Upper lobe of left lung (tissue), 6 donors: Measurements from ENCODE around the gene OTUD5. TPM values are rescaled to one million over a fixed set of nuclear protein-coding genes. Genes with fewer than 3 reads are reported as not detected.

Experiments used
- ATAC-seq, 2 donors: fragments of 200-7000 bp; cut with Tn5 transposase; one replicate each; pipeline ENCODE4 v1.9.1; 2022; ENCODE audit warnings: mild to moderate bottlenecking in 2 of 2, moderate library complexity in 2 of 2; ENCODE audit not compliant: low FRiP score in 2 of 2
- DNase-seq, 2 donors: peaks; one replicate each; pipeline ENCODE4 v3.0.0-alpha.2; 2019 to 2020
- H3K27ac ChIP-seq, 4 donors: fragments of 200-600 bp; sonication (generic); one replicate each; pipeline ENCODE4 v1.5.1; 2016 to 2019
- H3K27me3 ChIP-seq, 4 donors: fragments of 200-600 bp; sonication (generic); one replicate each; pipeline ENCODE4 v1.5.1; 2017 to 2019
- H3K36me3 ChIP-seq, 4 donors: fragments of 200-600 bp; sonication (generic); one replicate each; pipeline ENCODE4 v1.5.1; 2016 to 2019
- H3K4me1 ChIP-seq, 4 donors: fragments of 200-600 bp; sonication (generic); one replicate each; pipeline ENCODE4 v1.5.1; 2018 to 2019
- H3K4me3 ChIP-seq, 4 donors: fragments of 200-600 bp; sonication (generic); one replicate each; pipeline ENCODE4 v1.5.1; 2017 to 2019; ENCODE audit warnings: mild to moderate bottlenecking in 2 of 4, moderate library complexity in 1 of 4
- H3K9me3 ChIP-seq, 4 donors: fragments of 200-600 bp; sonication (generic); one replicate each; pipeline ENCODE4 v1.5.1; 2018 to 2019
- EP300 ChIP-seq, 4 donors: sonication (generic); formaldehyde crosslinking; IDR thresholded peaks; one replicate each; pipeline ENCODE4 v1.5.1; 2017; ENCODE audit warnings: antibody characterized with exemption in 4 of 4, control low read depth in 2 of 4
- POLR2A ChIP-seq, 4 donors: fragments of 450-650 bp; IDR thresholded peaks; one replicate each; pipeline ENCODE4 v1.5.1; 2016 to 2017; ENCODE audit warnings: antibody characterized with exemption in 4 of 4, mild to moderate bottlenecking in 2 of 4
- POLR2AphosphoS5 ChIP-seq, 2 donors: sonication (generic); formaldehyde crosslinking; IDR thresholded peaks; one replicate each; pipeline ENCODE4 v1.5.1; 2017; ENCODE audit warnings: antibody characterized with exemption in 2 of 2
- WGBS, 2 donors: methylation state at CpG; one replicate each; pipeline ENCODE4 v1.1.5; 2017 to 2018; 5-methylcytosine and 5-hydroxymethylcytosine counted together
- total RNA-seq, 6 donors: library from RNA; depleted of rRNA in 4 of 6; stranded (reverse); fragments of >200 nt in 4 of 6; gene quantifications; one replicate each; pipeline versions ENCODE4 v1.1.0 to v1.2.1, GENCODE V29; 2016 to 2021
- TF ChIP-seq, protein P1 (sequence below), 6 experiments: fragments of 450-650 bp in 4 of 6; fragments of 200-600 bp in 2 of 6; sonication (generic) in 2 of 6; IDR thresholded peaks; one replicate each; pipeline ENCODE4 v1.5.1; 2016 to 2019; ENCODE audit warnings: antibody characterized with exemption in 6 of 6
- donor health status: DM: no; HTN: no; CAD: no; lungs with moderate emphysema.
- donor health status: DM: no; HTN: yes; CAD: no; lungs with severe emphysema.

OTUD5 gene
- total RNA-seq, 6 donors from 2014 or later, result 40.1 to 101 (median 49.6) TPM

GRCh38 chrX:48924270-48924669 lies 33.1 kb downstream of the OTUD5 start:
- H3K4me1 ChIP-seq, result peaks cover 0 to 12% (median 0%) of the 10 kb centered on the region in 4 donors

GRCh38 chrX:48923771-48924170 lies 33.6 kb downstream of the OTUD5 start:
- no peak for DNase-seq
- H3K27me3 ChIP-seq, result peaks cover 0 to 2% (median 0%) of the 10 kb centered on the region in 4 donors

More at GRCh38 chrX:48924270-48924669, 33.1 kb downstream of the OTUD5 start:
- no peak overlapping the region for H3K4me3 ChIP-seq
- ATAC-seq (no peak), DNase-seq (no peak)
- no peaks in the 10 kb centered on the region for H3K9me3 ChIP-seq
- H3K36me3 ChIP-seq, result peaks cover 0 to 50% (median 20%) of the 10 kb centered on the region in 4 donors
- H3K27ac ChIP-seq, result no peak overlapping the region
- 89 to 90% methylated on average over 4 to 5 of the region's 5 CpGs for WGBS, 2 donors
- no peak for TF ChIP-seq POLR2A (IDR thresholded peaks at IDR 0.05)
- TF ChIP-seq, protein P1, sequence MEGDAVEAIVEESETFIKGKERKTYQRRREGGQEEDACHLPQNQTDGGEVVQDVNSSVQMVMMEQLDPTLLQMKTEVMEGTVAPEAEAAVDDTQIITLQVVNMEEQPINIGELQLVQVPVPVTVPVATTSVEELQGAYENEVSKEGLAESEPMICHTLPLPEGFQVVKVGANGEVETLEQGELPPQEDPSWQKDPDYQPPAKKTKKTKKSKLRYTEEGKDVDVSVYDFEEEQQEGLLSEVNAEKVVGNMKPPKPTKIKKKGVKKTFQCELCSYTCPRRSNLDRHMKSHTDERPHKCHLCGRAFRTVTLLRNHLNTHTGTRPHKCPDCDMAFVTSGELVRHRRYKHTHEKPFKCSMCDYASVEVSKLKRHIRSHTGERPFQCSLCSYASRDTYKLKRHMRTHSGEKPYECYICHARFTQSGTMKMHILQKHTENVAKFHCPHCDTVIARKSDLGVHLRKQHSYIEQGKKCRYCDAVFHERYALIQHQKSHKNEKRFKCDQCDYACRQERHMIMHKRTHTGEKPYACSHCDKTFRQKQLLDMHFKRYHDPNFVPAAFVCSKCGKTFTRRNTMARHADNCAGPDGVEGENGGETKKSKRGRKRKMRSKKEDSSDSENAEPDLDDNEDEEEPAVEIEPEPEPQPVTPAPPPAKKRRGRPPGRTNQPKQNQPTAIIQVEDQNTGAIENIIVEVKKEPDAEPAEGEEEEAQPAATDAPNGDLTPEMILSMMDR (IDR thresholded peaks at IDR 0.05), result no peak
- no peak for TF ChIP-seq EP300 (IDR thresholded peaks at IDR 0.05)
- TF ChIP-seq POLR2AphosphoS5 (IDR thresholded peaks at IDR 0.05), result no peak
- H3K27me3 ChIP-seq, result no peaks in the 10 kb centered on the region

GRCh38 chrX:48920718-48921104 lies 36.7 kb downstream of the OTUD5 start:
- Histone ChIP-seq H3K27ac (peak overlapping the region in 3 of 4 donors; percentile 24 to 61 (median 39)), H3K27me3 (peaks cover 0 to 6% (median 0%) of the 10 kb centered on the region in 4 donors), H3K4me1 (peaks cover 3 to 24% (median 4%) of the 10 kb centered on the region in 4 donors), H3K36me3 (peaks cover 0 to 34% (median 20%) of the 10 kb centered on the region in 4 donors), H3K4me3 (no peak overlapping the region), H3K9me3 (no peaks in the 10 kb centered on the region)
- ATAC-seq (no peak), DNase-seq (no peak)
- TF ChIP-seq POLR2A (IDR thresholded peaks at IDR 0.05) (no peak), POLR2AphosphoS5 (IDR thresholded peaks at IDR 0.05) (no peak), EP300 (IDR thresholded peaks at IDR 0.05) (no peak)
- TF ChIP-seq, protein P1 (IDR thresholded peaks at IDR 0.05), result no peak
- 77 to 89% methylated on average over 1 to 4 of the region's 4 CpGs for WGBS, 2 donors

More at GRCh38 chrX:48923771-48924170, 33.6 kb downstream of the OTUD5 start:
- no peak overlapping the region for H3K27ac ChIP-seq
- no peaks in the 10 kb centered on the region for H3K9me3 ChIP-seq
- no peak for TF ChIP-seq EP300 (IDR thresholded peaks at IDR 0.05)
- TF ChIP-seq POLR2A (IDR thresholded peaks at IDR 0.05), result no peak
- no peak for TF ChIP-seq POLR2AphosphoS5 (IDR thresholded peaks at IDR 0.05)
- TF ChIP-seq, protein P1 (IDR thresholded peaks at IDR 0.05), result no peak
- H3K4me1 ChIP-seq, result peaks cover 0 to 13% (median 0%) of the 10 kb centered on the region in 4 donors
- ATAC-seq, result no peak
- H3K36me3 ChIP-seq, result peaks cover 0 to 49% (median 20%) of the 10 kb centered on the region in 4 donors
- WGBS, 2 donors, result 90% methylated on average over 13 of the region's 13 CpGs; no CpG with 5 or more reads in 1 of the 2 donors
- no peak overlapping the region for H3K4me3 ChIP-seq

GRCh38 chrX:48919947-48920717 lies 37.3 kb downstream of the OTUD5 start:
- no peak for TF ChIP-seq POLR2AphosphoS5 (IDR thresholded peaks at IDR 0.05)
- TF ChIP-seq, protein P1 (IDR thresholded peaks at IDR 0.05), result no peak
- TF ChIP-seq POLR2A (IDR thresholded peaks at IDR 0.05), result no peak
- peak in 1 of 4 donors; percentile 12 for TF ChIP-seq EP300 (IDR thresholded peaks at IDR 0.05)
- Histone ChIP-seq H3K4me1 (peaks cover 3 to 24% (median 4%) of the 10 kb centered on the region in 4 donors), H3K4me3 (peak overlapping the region in 2 of 4 donors; percentile 71 to 75), H3K27me3 (peaks cover 0 to 6% (median 0%) of the 10 kb centered on the region in 4 donors), H3K36me3 (peaks cover 0 to 32% (median 17%) of the 10 kb centered on the region in 4 donors), H3K27ac (peak overlapping the region; percentile 80 to 88 (median 85)), H3K9me3 (no peaks in the 10 kb centered on the region)
- DNase-seq (no peak), ATAC-seq (no peak)
- WGBS, 2 donors, result 55 to 64% methylated on average over 2 to 8 of the region's 8 CpGs
